Kasumi-1 (cell line): ENCODE measurements around the gene DENND2A.
"Not testable (repeated sequence)": the region's sequence is repeated elsewhere in the genome, so short reads cannot be mapped to it uniquely, and the experiment has no call there.

ENCODE experiments used
- DNase-seq, 2 experiments: peaks; one replicate each; lab custom pipeline; 2025; lab: John Stamatoyannopoulos, UW

DENND2A gene

GRCh38 chr7:140587243-140587642 is 53.4 kb downstream of the DENND2A start:
- DNase-seq = no peak

GRCh38 chr7:140586516-140586915 is 54.1 kb downstream of the DENND2A start:
- no peak for DNase-seq

- DNase-seq = no peak
Observed at GRCh38 chr7:140585333-140585732, 55.3 kb downstream of the DENND2A start.

GRCh38 chr7:140584195-140584851 is 56.3 kb downstream of the DENND2A start:
- DNase-seq = no peak

GRCh38 chr7:140581411-140581810 is 59.2 kb downstream of the DENND2A start:
- no peak for DNase-seq

- no peak for DNase-seq
Observed at GRCh38 chr7:140577651-140578050, 63.0 kb downstream of the DENND2A start.

GRCh38 chr7:140576589-140576988 is 64.0 kb downstream of the DENND2A start:
- DNase-seq = no peak

DNA sequence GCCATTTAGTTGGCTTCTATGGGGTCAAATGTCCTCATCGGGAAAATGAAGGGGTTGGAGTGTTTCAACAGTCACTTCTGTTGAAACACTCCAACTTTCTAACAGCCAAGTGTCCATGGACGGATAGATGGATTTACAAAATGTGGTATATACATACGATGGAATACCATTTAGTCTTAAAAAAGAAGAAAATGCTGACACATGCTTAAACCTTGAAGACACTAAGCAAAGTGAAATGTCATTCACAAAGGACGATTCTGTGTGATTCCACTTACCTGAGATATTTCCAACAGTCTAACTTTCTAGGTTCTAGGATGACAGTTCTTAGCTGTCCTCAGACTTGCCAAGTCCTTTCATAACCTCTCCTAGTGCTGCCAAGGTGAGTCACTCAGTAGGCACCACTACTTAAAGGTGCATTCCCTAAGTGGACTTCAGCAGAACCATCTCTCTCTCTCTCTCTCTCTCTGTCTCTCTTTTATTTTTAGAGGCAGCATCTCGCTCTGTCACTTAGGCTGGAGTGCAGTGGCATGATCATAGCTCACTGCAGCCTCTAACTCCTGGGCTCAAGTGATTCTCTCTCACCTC is 69.0 kb downstream of the DENND2A start:
- DNase-seq = no peak

GRCh38 chr7:140570120-140570519 is 70.5 kb downstream of the DENND2A start:
- no peak for DNase-seq

GRCh38 chr7:140568021-140568813 is 72.4 kb downstream of the DENND2A start:
- no peak for DNase-seq

DNA sequence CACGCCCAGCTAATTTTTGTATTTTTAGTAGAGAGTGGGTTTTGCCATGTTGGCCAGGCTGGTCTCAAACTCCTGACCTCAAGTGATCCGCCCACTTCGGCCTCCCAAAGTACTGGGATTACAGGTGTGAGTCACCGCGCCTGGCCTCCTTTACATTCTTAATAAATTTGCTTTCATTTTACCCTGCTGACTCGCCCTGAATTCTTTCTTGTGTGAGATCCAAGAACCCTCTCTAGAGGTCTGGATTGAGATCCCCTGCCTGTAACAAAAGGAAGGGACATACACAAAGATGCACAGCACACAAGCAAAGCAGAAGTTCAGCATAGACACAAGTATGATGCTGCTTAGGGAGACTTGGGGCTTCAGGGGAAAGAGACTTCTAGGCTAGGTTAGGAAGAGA is 74.4 kb downstream of the DENND2A start:
- not testable (repeated sequence) for DNase-seq

- not testable (repeated sequence) for DNase-seq
Observed at GRCh38 chr7:140565761-140566160, 74.9 kb downstream of the DENND2A start.

DNA sequence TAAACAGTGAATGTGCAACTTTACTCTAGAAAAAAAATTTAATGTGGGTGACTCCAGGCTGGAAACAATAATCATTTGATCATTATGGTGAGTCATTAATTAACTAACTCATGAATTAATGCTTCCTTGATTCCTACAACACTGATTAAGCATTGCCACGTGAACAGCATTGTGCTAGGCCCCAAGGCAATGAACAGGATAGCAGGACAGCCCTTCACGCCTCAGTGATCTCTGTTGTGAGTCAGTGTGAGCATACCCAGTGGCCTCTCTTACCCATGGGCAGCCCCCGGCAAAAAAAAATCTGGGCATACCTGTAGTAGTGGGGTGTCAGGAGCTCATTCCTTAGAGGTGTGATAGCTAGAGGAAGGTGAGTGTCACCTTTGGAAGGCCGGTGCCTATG is 76.0 kb downstream of the DENND2A start:
- no peak for DNase-seq

GRCh38 chr7:140562926-140563481 is 77.6 kb downstream of the DENND2A start:
- DNase-seq = no peak

DNA sequence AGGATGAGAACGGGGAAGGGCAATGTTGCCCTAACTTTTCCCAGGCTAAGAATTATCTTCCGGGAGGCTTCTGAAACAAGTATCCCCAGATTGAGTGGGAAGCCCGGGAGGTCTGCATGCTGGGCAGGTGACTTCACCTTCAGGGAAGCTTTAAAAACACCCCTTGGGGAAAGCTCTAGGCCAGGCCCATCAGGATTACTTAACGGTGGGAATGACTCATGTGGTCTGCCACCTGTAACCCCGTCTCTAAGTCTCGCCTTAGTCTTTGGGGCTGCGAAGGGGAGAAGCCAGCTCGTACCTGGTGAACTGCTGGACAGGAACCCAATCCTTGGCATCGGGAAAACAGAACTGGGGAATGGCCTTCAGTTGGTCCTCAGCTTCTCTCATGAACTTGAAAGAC is 81.2 kb downstream of the DENND2A start:
- no peak for DNase-seq

DNA sequence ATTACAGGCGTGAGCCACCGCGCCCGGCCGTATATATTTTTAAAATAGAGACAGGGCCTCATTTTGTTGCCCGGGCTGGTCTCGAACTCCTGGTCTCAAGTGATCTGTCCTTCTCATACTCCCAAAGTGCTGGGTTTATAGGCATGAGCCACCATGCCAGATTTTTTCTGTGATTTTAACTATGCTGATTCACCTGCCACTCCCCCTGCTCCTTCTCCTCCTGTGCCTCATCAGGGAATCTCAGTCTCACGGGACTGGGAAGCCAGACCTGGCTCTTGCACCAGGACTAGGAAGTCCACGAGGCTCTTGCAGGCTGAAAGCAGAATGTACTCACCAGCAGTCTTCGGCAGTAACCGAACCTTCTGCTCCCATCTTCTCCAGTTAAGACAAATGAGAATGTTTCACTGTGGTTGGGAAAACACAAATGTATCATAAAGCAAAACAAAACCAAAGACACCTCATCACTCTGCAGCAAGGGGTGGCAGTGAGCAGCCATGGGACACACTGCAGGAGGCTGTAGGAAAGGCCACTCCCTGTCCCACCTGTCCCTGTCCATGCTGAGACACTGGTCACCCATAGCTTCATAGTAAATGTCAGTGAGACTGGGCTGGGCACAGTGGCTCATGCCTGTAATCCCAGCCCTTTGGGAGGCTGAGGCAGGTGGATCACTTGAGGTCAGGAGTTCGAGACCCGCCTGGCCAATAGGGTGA is 82.6 kb downstream of the DENND2A start:
- no peak for DNase-seq

DNA sequence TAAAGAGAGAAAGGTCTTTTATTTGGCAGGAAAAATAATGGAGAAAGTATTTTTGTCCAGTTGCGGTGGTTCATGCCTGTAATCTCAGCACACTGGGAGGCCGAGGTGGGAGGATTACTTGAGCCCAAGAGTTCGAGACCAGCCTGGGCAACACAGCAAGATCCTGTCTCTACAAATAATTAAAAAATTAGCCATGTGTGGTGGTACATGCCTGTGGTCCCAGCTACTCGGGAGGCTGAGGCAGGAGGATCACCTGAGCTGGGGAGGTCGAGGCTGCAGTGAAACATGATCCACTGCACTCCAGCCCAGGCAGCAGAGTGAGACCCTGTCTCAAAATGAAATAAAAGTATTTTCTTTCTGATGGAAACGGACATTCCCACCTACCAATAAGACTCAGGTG is 83.5 kb downstream of the DENND2A start:
- no peak for DNase-seq

DNA sequence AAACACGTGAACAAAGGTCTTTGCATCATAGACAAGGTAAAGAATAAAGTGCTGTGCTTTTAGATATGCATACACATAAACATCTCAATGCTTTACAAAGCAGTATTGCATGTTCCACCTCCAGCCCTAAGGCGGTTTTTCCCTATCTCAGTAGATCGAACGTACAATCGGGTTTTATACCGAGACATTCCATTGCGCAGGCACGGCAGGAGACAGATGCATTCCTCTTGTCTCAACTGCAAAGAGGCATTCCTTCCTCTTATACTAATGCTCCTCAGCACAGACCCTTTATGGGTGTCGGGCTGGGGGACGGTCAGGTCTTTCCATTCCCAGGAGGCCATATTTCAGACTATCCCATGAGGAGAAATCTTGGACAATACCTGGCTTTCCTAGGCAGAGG is 87.4 kb downstream of the DENND2A start:
- not testable (repeated sequence) for DNase-seq

DNA sequence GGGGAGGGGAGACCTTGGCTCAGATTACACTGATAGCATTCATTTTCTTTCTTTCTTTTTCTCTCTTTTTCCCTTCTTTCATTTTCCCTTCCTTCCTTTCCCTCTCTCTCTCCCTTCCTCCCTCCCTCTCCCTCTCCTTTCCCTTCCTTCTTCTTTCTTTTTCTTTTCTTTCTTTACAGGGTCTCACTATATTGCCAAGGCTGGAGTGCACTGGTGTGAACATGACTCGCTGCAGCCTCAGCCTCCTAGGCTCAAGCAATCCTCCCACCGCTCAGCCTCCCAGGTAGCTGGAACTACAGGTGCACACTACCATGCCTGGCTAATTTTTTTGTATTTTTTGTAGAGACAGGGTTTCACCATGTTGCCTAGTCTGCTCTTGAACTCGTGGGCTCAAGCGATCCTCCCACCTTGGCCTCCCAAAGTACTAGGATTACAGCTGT is 88.4 kb downstream of the DENND2A start:
- no peak for DNase-seq

- no peak for DNase-seq
Observed at GRCh38 chr7:140551355-140552239, 89.0 kb downstream of the DENND2A start.

DNA sequence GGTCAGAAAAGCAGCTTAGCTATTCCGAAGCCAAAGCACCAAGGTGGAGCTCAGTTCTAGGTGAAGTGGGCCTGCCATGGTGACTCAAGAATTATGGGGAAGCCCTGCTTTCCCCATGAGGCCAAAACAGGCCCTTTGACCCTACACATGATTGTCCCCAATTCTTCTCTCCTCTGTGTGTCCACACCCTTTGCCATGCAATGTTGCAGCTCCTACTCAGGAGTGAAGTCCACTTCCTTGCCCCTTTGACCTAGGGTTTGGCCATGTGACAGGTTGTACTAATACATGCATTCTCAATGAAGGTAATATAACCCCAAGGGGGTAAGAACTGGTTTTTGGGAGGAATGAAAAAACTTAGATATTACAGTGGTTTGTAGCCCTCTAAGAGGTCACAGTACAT is 93.7 kb downstream of the DENND2A start:
- no peak for DNase-seq
